Retinal pigment epithelial cell (primary cell): Measurements from ENCODE around the gene SHC3.

Source experiments
- DNase-seq: peaks from one replicate; pipeline ENCODE4 v3.0.0-alpha.2; 2010; ENCODE audit warnings: low read depth
- H3K4me3 ChIP-seq: 2 replicates; pipeline ENCODE4 v1.5.1; 2011; ENCODE audit warnings: mild to moderate bottlenecking, low read length, control low read depth, moderate library complexity
- CTCF ChIP-seq: conservative IDR thresholded peaks from 2 replicates; pipeline ENCODE4 v1.5.1; 2011; ENCODE audit warnings: low read depth, low read length, control low read depth, inconsistent platforms

SHC3 gene

GRCh38 chr9:88986776-88987175 is 191.8 kb downstream of the SHC3 start:
- DNase-seq: no peak
- no peak overlapping the region for H3K4me3 ChIP-seq
- no peak for TF ChIP-seq CTCF

- no peak for DNase-seq
- no peak overlapping the region for H3K4me3 ChIP-seq
- TF ChIP-seq CTCF: no peak
Observed at GRCh38 chr9:88985616-88986015, 193.0 kb downstream of the SHC3 start.

- no peak for DNase-seq
- no peak for TF ChIP-seq CTCF
- H3K4me3 ChIP-seq: no peak overlapping the region
Observed at GRCh38 chr9:88984543-88984883, 194.1 kb downstream of the SHC3 start.

- DNase-seq: no peak
- no peak for TF ChIP-seq CTCF
- H3K4me3 ChIP-seq: no peak overlapping the region
Observed at GRCh38 chr9:88983865-88984542, 194.6 kb downstream of the SHC3 start.

GRCh38 chr9:88980740-88981203 is 197.8 kb downstream of the SHC3 start:
- peak; percentile 12 for DNase-seq
- H3K4me3 ChIP-seq: no peak overlapping the region

GRCh38 chr9:88979791-88980190 is 198.8 kb downstream of the SHC3 start:
- H3K4me3 ChIP-seq: no peak overlapping the region
- TF ChIP-seq CTCF: no peak
- no peak for DNase-seq

More at GRCh38 chr9:88980740-88981203, 197.8 kb downstream of the SHC3 start:
- TF ChIP-seq CTCF: no peak

- TF ChIP-seq CTCF: no peak
- no peak overlapping the region for H3K4me3 ChIP-seq
- no peak for DNase-seq
Observed at GRCh38 chr9:88979021-88979420, 199.6 kb downstream of the SHC3 start.
